ENCODE results near the gene CBLN3.

The CBLN3 gene

DNA sequence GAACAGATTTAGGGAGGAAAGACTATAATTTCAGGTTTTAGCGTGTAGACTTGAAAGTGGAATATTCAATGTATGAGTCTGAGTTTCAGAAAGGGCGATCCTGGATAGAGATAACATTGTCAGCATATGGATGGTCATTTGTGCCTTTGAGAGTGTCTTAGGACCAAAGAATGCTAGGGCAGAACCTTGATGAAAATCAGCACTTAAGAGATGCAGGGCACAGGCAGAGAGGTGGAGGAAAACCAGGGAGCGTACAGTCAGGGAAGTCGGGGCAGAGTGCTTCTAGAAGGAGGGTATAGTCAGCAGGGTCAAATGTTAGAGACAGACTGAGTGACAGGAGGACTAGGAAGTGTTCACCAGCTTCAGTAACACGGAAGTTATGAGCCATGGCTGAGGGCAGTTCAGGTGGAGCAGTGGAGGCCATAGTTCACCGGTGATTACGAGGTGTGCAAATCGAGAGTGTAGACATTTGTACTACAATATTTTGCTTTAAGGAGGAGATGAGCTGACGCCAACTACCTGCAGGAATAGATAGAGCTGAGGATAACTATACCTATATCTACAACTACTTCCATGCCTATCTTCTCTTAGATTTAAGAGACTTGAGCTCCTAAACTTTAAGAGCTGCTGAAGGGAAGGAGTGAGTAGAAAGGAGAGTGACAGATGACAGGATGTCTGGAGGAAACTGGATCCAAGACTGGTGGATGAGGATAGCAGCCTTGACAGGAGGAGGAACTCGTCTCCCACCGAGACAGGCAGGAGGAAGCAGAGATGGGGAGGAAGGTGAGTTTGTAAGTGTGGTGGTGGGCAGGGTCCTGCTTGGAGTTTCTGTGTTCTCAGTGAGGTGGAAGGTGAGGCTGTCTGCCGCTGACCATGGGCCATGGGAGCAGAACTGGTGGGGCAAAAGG, 6.5 kb downstream of the CBLN3 start:
- DNase-seq: no peak

DNA sequence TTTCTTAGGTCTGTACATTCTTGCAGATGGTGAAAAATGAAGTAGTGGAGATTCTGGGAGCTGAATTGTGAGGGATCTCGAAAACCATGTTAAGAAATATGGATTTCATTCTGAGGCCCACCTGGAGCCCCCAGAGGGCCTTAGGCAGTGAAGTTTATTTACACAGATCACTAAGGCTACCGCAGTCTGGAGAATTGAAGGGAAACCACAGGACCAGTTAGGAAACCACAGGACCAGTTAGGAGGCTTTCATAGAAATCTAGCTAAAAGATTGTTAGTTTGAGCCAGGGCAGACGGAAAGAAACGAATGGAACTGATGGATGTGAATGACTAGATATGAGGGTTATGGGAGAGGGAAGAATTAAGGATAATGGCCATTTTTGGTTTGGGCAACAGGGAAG, 7.2 kb downstream of the CBLN3 start:
- no peak for DNase-seq

DNA sequence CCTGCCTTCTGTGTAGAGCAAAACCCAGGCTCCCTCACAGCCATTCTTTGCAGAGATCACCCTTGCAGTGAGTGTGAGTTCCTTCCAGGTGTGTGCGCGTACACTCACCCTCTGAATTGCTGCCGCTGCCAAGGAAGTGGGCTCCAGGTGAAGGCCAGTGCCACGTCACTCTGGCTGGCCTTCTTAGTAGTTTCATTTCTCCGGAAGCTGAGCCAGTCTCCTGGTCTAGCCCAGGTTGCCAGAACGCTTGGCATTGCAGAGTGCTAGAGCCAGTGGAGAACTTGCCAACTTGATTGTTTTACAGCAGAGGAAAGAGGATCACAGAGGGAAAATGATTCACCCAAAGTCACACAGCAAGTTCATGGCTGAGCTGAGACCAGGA, 11.0 kb downstream of the CBLN3 start:
- no peak for DNase-seq

DNA sequence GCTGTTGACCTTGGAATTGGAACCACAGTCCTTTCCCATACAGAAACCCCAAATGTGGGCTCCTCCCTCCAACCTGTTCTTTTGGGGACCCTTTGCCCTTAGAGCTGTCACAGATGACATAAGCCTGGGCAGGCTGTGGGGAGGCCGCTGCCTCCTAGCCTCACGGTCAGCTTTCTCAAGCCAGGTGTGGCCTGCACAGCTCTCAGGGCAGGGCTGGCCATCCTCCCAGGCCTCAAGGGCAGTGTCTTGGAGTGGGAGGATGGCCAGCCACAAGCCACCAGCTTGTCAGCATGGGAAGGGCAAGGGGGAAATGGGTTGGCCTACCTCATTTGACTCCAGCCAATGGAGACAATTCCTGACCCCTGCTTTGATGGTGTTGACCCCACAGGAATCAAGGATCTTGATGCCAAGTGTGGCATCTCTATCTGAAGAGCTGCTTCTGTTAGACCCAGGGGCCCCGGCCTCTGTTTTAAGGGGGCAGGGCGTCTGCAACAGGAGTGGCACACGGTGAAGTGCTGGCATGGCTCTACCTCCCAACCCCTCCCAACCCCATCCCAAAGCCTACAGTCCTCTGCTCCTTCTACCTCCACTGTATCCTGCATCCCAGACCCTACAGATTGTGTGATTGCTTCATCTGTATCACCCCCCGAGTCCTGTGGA, 11.5 kb downstream of the CBLN3 start:
- DNase-seq: no peak

DNA sequence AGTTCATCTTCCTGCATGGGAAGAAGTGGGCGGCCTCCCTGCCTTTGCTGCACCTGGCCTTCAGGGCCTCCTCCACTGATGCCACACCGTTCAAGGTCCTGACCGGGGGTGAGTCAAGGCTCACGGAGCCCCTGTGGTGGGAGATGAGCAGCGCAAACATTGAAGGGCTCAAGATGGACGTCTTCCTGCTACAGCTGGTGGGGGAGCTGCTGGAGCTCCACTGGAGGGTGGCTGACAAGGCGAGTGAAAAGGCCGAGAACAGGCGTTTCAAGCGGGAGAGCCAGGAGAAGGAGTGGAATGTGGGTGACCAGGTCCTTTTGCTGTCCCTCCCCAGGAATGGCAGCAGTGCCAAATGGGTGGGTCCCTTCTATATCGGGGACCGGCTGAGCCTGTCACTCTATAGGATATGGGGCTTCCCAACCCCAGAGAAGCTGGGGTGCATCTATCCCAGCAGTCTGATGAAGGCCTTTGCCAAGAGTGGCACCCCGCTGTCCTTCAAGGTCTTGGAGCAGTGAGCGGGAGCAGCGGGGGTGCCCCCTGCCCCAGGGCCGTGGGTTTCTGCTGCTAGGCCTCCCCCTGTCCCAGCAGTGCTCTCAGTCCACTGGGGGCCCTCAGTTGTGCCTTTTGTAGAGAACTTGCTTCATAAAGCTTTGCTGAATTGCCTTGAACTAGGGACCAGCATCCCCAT, 12.4 kb downstream of the CBLN3 start:
- no peak for DNase-seq

DNA sequence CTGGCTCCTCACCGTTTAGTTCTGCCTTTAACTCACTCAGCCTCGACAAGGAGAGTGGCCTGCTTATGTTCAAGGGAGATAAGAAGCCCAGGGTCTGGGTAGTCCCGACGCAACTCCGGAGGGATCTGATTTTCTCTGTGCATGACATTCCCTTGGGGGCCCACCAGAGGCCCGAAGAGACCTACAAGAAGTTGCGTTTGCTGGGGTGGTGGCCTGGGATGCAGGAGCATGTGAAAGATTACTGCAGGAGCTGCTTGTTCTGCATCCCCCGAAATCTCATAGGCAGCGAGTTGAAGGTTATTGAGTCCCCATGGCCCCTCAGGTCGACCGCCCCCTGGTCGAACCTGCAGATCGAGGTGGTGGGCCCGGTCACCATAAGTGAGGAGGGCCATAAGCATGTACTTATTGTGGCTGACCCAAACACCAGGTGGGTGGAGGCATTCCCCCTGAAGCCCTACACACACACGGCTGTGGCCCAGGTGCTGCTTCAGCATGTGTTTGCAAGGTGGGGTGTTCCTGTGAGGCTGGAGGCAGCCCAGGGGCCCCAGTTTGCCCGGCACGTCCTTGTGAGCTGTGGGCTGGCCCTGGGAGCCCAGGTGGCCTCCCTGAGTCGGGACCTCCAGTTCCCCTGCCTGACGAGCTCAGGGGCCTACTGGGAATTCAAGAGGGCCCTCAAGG, 13.1 kb downstream of the CBLN3 start:
- DNase-seq: no peak

DNA sequence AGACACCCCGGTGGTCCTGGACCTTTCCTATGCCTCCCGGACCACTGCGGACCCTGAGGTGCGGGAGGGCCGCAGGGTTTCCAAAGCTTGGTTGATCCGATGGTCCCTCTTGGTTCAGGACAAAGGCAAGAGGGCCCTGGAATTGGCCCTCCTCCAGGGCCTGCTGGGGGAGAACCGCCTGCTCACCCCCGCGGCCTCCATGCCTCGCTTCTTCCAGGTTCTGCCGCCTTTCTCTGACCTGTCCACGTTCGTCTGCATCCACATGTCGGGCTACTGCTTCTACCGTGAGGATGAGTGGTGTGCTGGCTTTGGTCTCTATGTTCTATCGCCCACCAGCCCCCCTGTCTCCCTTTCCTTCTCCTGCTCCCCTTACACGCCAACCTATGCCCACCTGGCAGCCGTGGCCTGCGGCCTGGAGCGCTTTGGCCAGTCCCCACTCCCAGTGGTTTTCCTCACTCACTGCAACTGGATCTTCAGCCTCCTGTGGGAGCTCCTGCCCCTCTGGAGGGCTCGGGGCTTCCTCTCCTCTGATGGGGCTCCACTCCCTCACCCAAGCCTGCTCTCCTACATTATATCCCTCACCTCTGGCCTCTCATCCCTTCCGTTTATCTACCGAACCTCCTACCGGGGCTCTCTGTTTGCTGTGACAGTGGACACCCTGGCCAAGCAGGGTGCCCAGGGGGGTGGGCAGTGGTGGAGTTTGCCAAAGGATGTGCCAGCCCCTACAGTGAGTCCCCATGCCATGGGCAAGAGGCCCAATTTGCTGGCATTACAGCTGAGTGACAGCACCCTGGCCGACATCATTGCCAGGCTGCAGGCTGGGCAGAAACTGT, 13.8 kb downstream of the CBLN3 start:
- no peak for DNase-seq

DNA sequence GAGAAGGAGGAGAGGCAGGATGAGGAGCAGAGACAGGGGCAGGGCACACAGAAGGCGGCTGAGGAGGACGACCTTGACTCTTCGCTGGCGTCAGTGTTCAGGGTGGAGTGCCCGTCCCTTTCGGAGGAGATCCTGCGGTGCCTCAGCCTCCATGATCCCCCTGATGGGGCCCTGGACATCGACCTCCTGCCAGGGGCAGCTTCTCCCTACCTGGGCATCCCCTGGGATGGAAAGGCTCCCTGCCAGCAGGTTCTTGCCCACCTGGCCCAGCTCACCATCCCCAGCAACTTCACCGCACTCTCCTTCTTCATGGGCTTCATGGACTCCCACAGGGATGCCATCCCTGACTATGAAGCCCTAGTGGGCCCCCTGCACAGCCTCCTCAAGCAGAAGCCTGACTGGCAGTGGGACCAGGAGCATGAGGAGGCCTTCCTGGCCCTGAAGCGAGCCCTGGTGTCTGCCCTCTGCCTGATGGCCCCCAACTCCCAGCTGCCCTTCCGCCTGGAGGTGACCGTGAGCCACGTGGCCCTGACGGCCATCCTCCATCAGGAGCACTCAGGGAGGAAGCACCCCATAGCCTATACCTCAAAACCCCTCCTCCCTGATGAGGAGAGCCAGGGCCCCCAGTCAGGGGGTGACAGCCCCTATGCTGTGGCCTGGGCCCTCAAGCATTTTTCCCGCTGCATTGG, 14.6 kb downstream of the CBLN3 start:
- DNase-seq: no peak

DNA sequence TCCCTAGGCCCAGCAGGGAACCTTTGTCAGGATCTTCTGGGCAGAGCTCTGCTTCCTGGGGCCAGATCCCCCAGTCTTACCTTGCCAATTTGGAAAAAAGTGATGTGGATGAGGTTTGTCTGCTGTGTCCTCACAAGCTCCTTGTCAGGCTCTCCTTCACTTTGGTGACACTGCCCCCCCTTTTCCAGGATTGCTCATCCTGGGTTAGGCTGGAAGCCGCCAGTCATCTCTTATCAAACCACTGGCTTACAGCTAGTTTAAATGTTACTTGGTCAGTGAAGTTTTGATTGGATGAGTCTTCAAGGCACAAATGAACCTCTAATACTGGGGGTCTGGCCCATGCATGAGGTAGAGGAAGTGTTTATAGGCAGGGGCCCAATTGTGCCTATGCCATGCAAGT, 15.4 kb downstream of the CBLN3 start:
- no peak for DNase-seq

DNA sequence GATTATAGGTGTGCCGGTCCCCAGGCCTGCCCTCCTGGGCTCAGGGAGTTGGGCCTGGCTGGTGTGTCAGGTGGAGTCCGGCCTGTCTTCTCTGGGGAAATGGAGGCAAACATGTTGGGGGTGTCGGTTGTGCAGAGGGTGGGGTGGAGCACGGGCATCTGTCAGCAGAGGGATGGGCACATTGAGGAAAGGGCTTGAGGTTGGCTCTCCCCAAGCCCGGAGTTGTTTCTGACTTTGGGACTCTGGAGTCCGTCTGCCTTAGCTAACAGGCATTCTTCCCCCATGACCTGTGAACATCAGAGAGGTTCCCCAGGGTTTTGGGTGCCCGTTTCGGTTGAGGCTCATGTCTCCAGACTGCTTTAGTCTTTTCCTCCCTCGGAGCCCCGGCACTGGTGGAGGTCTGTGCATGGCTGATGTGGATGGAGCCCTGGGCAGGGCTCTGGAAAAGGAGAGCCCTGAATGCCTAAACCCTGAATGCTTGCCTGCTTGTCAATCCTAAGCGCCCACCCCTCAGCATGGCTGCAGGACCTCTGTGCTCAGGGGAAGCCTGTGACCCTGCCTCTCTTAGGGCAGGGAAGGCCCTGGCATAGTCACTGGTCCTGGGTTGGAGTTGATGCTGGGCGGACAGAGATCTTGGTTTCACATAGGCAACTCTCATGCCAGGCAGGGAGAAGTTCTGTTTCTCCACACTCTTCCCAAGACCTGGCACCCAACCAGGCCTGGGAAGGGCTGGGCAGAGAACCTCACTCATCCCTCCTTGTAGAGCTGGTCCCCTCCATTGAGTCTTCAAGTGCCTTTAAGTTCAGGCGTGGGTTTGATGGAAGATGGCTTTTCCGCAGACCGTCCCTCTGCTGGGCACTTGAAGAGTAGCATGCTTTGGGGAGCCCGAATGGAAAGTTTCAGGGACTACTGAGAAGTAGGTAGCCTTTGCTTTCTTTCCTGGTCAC, 17.8 kb downstream of the CBLN3 start:
- DNase-seq: peak; percentile 15

DNA sequence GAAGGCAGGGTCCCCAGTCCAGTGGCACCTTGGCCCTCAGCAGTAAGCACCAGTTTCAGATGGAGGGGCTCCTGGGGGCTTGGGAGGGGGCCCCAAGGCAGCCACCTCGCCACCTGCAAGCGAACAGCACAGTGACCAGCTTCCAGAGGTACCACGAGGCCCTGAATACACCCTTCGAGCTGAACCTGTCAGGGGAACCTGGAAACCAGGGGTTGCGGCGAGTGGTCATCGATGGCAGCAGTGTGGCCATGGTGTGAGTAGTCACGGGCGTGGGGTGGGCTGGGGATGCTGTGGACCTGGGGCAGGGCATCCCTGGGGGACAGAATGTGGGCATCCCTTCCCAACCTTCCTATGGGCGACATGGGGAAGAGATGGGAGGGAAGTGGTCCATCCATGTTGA, 19.5 kb downstream of the CBLN3 start:
- no peak for DNase-seq

DNA sequence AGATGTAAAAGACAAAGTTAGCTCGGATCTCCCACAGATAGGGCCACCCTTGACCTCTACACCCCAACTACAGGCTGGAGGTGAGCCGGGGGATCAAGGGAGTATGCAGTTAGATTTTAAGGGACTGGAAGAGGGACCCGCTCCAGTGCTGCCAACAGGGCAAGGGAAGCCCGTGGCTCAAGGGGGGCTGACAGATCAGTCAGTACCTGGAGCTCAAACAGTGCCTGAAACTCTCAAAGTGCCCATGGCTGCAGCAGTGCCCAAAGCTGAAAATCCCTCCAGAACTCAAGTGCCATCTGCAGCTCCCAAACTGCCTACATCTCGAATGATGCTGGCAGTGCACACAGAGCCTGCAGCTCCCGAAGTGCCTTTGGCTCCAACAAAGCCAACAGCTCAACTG, 20.3 kb downstream of the CBLN3 start:
- no peak for DNase-seq

DNA sequence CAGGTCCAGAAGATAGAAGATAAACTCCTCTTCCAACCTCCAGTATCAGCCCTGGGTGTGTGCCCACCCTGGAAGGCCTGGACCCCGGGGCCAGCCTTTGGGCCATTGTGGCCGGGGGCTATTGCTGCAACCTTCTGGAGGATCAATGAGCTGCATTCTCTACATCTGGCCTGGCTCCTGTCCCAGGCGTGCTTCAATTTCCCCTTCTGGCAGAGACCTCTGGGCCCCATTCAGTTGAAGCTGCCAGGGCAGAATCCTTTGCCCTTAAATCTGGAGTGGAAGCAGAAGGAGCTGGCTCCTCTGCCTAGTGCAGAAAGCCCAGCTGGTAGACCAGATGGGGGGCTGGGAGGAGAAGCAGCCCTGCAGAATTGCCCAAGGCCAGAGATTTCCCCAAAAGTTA, 20.7 kb downstream of the CBLN3 start:
- DNase-seq: no peak

DNA sequence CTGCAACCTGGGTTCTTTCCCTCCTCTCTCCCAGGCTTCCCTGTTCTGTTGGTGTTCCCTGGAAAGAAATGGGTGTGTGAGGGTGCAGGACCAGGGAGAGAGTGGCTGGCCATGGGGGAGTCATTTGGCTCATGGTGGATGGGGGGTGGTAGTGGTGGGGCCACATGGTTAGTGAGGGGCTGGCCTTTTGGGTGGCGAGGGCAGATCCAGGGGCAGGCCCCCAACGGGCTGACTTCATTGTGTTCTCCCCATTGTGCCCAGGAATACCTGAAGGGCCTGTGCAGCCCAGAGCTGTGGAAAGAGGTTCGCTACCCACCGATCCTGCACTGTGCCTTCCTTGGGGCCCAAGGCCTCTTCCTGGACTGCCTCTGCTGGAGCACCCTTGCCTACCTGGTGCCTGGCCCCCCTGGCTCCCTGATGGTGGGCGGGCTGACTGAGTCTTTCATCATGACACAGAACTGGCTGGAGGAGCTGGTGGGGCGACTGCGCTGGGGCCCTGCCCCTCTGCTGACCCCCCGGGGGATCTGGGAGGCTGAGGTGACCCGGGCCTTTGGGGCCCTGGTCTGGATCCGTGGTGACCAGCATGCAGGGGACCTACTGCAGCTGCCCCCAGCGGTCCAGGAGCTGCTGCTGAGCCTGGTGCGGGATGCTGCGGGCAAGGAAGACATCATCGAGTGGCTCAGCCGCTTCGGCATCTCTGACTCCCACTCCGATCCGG, 21.7 kb downstream of the CBLN3 start:
- DNase-seq: no peak

DNA sequence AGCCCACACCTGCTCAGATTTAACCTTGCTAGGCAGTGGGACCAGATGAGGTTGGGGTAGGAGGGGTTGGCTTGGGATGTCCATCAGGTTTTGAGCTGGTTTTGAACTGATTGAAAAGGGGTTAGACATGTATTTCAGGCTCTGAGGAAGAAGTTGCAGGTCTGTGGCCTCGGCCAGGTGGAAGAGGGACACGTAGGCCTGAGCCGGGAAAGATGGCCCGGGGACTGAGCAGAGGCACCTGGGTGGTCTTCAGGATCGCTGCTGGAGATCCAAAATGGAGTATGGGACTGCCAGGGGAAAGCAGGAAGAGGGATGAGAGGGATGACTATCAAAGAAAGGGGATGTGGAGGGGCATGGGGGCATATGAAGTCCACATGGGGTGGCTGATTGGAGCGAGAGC, 23.1 kb downstream of the CBLN3 start:
- no peak for DNase-seq

DNA sequence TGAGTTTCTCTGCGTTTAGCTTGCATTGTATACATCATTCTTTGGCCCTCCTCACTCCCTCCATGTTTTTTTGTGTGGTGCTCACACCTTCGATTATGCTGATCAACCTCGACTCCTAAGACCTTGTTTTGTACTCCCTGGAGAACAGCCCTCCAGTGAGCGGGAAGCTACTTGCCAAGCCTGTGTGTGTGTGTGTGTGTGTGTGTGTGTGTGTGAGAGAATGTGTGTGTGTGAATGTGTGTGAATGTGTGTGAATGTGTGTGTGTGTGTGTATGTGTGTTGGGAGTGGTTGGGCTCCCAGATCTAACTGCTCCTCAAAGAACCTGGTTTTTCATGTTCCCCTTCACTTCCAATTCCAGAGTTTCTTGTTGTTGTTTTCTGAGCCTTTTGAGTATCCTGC, 24.7 kb downstream of the CBLN3 start:
- no peak for DNase-seq

DNA sequence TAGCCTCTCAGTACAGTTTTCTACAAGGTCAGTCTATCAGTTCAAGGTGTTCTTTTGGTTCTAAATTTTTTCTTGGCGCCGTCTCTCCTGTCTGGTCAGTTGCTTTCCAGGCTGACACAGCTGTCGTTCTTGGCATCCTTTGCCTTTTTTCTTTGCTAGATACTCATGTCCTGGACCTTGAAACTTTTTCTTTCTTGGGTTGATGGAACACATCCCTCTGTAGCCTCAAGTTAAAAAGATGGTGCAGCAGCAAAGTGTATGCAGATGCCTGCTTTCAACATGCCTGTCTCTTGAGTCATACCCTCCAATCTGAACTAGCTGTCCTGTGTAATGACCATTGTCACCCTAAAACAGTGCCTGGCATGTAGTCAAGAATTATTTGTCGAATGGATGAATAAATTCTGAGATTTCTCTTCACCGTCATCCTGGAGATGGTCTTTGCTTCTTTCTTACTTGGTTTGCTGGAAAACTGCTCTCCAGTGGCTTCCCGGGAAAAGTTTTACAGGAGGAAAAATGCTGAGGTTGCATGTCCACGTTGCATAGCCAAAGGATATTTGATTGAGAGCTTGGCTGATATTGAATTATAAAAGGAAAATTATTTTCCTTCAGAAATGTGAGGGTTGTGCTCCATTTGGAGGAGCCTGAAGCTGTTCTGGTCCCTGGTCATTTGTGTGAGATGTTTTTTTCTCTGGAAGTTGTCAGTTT, 26.0 kb downstream of the CBLN3 start:
- DNase-seq: no peak

DNA sequence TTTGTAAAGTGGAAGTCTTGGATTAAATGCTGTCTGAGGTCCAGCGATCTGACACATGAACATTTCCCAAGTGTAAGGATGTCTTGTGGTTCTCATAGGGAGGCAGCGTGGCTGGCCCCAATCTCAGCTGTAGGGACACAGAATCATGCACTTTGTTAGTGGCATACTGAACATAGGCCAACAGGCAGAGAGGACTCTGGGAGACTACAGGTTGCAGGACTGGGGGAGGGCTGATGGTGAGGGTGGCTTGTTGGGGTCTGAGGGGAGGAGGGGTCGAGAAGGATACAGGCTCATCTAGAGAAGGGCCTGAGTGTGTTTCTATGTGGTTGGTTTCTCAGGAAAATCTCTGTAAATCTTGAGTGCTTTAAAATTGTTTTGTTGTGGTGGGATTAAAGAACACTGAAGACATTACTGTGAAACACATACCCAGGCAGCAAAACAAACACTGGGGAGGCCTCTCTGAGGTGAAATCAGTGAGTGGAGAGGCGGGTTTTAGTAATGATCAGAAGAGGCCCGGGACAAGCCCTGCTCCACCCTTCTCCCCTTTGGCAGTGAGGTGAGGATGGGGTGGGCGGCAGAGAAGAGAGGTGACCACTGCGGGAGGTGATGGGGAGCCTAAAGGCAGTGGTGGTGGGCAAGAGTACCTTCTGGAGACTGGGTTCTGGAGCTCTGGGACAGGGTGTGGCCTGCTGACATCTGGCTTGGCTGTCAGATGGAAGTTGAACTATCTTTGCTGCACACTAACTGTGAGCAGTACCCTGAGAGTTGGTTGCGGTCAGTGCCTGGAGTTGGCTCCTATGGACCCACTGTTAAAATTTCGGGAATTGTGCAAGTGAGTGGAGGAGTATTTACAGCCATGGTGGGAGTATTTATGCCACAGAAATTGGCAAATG, 27.4 kb downstream of the CBLN3 start:
- DNase-seq: no peak

All from COR-L47 (cell line).